ENCODE data around the gene TOM1.

- TF ChIP-seq CTCF (IDR thresholded peaks at IDR 0.05) (no peak), POLR2A (IDR thresholded peaks at IDR 0.05) (no peak)
Observed at GRCh38 chr22:35264986-35265385, 34.7 kb upstream of the TOM1 start.

Measured in gastroesophageal sphincter (tissue), 3 donors.